ENCODE results near the gene PSAT1. TPM values are rescaled to one million over a fixed set of nuclear protein-coding genes. Genes with fewer than 3 reads are reported as not detected.

PSAT1 gene
- total RNA-seq, 1 donor from 2014 or later: 142 TPM

DNA sequence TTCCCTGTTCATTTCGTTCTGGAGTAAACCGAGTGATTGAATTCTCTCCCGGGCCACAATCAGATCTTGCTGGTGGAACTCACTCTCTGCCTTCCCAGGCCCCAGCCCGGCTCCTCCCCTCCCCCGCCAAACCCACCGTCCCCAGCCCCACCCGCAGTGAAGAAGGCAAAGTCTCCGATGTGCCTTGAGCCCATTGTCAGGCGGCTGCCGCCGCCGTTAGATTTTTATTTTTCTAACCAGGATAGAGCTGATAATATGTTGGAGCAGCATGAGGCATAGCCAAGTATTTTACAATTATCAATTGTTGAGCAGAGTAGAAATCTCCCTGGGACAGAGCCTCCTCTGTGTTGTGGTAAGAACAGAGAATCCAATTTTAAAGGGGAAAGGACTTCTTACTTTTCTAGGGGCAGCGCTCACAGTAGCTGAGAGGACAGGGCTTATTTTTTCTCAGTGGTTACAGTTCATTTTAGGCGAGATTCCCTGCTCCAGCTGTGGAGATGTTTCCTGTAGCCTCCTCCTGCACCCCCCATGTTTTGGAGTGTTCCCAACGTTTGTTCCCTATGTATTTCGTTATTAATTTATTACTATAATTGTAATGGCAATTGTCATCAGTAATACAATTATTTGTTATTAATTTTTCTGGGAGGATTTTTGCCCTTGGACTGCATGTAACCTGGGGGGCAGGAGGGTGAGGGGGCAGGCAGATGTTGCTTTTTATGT, 1.3 kb downstream of the PSAT1 start:
- TF ChIP-seq CTCF (IDR thresholded peaks at IDR 0.05; ENCODE audit: insufficient read depth, low read length, severe bottlenecking): no peak
- Histone ChIP-seq H3K27me3 (ENCODE audit: control insufficient read depth, insufficient read depth, low read length) (no peaks in the 10 kb centered on the region), H3K4me3 (ENCODE audit: low read depth, low read length) (peak overlapping the region; percentile 99), H3K36me3 (ENCODE audit: control insufficient read depth, insufficient read depth, low read length) (peaks cover 11% of the 10 kb centered on the region)
- DNase-seq (ENCODE audit: low read depth) (no peak), FAIRE-seq (no peak)

DNA sequence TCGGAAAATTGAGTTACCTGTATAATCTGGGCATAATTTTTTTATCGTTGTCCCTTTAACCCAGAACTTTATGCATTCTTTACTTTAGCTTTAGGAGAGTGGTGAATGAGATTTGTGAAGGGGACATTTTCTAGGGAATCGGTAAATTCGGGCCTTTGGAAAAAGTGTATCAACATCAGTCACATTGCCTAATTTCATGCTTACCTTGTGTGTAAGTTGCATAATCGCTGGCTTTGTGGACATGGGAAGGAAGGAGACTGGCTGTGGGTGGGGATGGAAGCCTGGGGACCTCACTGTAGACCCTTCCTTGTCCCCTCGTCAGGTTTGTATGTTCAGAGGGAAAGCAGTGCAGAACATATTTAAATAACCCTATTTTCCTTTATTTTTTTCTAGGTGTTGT, 3.3 kb downstream of the PSAT1 start:
- Histone ChIP-seq H3K36me3 (ENCODE audit: control insufficient read depth, insufficient read depth, low read length) (peaks cover 24% of the 10 kb centered on the region), H3K27me3 (ENCODE audit: control insufficient read depth, insufficient read depth, low read length) (no peaks in the 10 kb centered on the region), H3K4me3 (ENCODE audit: low read depth, low read length) (no peak overlapping the region)
- FAIRE-seq (no peak), DNase-seq (ENCODE audit: low read depth) (no peak)
- no peak for TF ChIP-seq CTCF (IDR thresholded peaks at IDR 0.05; ENCODE audit: insufficient read depth, low read length, severe bottlenecking)

DNA sequence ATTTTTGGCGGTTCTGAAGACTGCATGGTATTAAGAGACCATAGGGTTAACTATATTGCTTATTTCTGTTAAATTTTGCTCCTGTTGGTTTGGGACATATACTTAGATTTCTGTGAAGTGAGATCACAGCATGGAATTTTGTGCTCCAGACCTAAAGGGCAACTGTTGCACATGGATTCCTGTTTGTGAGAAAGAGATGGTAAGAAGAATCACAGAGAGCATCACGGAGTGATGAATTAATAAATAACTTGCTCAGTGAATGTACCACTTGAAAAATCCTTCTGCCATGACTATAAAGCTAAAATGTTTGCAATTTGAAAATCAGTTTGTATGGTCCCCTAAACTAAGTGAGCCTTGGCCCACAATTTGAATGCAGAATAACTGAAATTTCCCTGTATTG, 4.5 kb downstream of the PSAT1 start:
- H3K27me3 ChIP-seq (ENCODE audit: control insufficient read depth, insufficient read depth, low read length): no peaks in the 10 kb centered on the region
- no peak for TF ChIP-seq CTCF (IDR thresholded peaks at IDR 0.05; ENCODE audit: insufficient read depth, low read length, severe bottlenecking)
- H3K4me3 ChIP-seq (ENCODE audit: low read depth, low read length): no peak overlapping the region
- DNase-seq (ENCODE audit: low read depth) (no peak), FAIRE-seq (no peak)
- H3K36me3 ChIP-seq (ENCODE audit: control insufficient read depth, insufficient read depth, low read length): peaks cover 33% of the 10 kb centered on the region

GRCh38 chr9:78303377-78304062, 6.6 kb downstream of the PSAT1 start:
- TF ChIP-seq CTCF (IDR thresholded peaks at IDR 0.05; ENCODE audit: insufficient read depth, low read length, severe bottlenecking): no peak
- no peak for FAIRE-seq
- no peak for DNase-seq (ENCODE audit: low read depth)
- Histone ChIP-seq H3K36me3 (ENCODE audit: control insufficient read depth, insufficient read depth, low read length) (peaks cover 47% of the 10 kb centered on the region), H3K27me3 (ENCODE audit: control insufficient read depth, insufficient read depth, low read length) (no peaks in the 10 kb centered on the region), H3K4me3 (ENCODE audit: low read depth, low read length) (no peak overlapping the region)

DNA sequence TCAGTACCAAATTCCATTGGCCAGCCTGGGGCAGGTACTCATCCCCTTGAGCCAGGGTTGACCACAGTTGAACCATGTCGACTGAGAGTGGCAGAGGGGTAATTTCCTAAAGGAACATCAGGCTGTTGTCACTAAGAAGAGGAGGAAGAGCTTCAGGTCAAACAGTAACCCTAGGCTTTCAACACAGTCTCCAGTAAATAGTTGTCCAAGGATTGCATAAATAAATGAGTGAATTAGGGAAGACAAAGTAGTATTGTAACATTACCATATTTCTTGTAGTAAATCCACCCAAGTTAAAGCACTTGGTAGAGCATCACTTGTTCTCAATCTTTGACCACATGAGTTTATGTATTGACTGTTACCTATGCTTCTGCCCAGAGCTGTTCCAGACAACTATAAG, 7.4 kb downstream of the PSAT1 start:
- no peaks in the 10 kb centered on the region for H3K27me3 ChIP-seq (ENCODE audit: control insufficient read depth, insufficient read depth, low read length)
- H3K36me3 ChIP-seq (ENCODE audit: control insufficient read depth, insufficient read depth, low read length): peaks cover 52% of the 10 kb centered on the region
- TF ChIP-seq CTCF (IDR thresholded peaks at IDR 0.05; ENCODE audit: insufficient read depth, low read length, severe bottlenecking): no peak
- no peak for DNase-seq (ENCODE audit: low read depth)
- no peak for FAIRE-seq
- H3K4me3 ChIP-seq (ENCODE audit: low read depth, low read length): no peak overlapping the region
